Suppressor macrophage (primary cell): Measurements from ENCODE around the gene USP20.

Experiments used
- DNase-seq, 4 experiments: peaks; one replicate each; pipeline ENCODE4 v3.0.0-alpha.2; 2020 to 2022

USP20 gene

GRCh38 chr9:129875687-129876395, 40.6 kb downstream of the USP20 start:
- DNase-seq, result no peak

DNA sequence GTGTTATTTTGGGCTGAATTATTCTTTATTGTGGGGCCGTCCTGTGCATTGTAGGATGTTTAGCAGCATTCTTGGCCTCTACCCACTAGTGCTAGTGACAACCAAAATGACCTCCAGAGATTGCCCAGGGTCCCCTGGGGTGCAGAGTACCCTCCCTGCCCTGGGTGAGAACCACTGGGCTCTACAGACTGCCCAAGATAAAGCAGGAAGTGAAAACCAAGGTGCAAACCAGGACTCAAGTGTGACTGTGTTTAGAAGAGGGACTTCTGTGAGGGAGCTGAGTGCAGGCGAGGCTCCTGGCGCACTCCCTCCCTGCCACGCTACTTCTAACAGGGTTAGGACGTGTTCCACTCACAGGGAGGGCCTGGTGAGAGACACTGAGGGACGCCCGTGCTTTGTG, 41.6 kb downstream of the USP20 start:
- DNase-seq, result no peak

- DNase-seq, result no peak
These were observed 43.0 kb downstream of the USP20 start for GRCh38 chr9:129878291-129878690.

GRCh38 chr9:129879103-129879699, 43.9 kb downstream of the USP20 start:
- no peak for DNase-seq

- no peak for DNase-seq
These were observed 44.9 kb downstream of the USP20 start for GRCh38 chr9:129879991-129880653.

DNA sequence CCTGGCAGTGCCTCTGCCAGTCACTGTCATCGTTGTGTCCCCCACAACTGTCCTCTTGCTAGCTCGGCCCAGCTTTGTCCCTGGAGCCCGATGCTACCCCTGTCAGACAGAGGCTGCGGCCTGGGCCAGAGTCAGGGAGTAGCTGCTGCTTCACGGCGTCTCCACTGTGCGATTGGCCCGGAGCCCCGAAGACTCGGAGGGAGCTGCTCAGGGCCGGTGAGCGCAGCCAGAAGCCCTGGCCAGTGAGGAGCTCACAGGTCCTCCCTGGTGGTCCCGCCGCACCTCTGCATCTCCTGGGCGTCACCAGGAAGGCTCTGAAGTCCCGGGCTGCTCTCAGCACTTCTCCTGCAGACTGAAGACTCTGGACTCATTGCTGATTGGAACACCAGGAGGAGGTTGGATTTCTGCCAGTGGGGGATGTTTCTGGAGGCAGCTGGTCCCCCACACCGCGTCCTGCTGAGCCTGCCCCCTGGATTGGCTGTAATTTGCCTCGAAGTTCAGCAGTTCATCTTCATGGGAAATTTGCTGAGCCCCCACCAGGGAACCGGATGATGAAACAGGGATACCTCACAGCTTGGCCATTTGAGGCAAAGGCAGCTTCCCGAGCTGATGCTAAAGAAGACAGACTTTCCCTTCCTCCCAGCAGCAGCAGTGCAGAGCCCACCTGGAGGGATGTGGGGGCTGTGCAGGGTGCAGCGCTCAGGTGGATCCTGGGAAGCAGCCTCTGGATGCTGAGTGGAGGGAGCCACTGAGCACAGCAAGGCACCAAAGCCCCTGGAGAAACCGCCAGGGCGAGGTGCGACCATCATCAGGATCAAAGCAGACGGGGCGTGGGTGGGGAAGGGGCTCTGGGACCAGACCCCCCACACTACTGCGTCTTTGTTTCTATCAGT, 45.6 kb downstream of the USP20 start:
- no peak for DNase-seq

GRCh38 chr9:129881547-129882324, 46.5 kb downstream of the USP20 start:
- DNase-seq, result no peak

DNA sequence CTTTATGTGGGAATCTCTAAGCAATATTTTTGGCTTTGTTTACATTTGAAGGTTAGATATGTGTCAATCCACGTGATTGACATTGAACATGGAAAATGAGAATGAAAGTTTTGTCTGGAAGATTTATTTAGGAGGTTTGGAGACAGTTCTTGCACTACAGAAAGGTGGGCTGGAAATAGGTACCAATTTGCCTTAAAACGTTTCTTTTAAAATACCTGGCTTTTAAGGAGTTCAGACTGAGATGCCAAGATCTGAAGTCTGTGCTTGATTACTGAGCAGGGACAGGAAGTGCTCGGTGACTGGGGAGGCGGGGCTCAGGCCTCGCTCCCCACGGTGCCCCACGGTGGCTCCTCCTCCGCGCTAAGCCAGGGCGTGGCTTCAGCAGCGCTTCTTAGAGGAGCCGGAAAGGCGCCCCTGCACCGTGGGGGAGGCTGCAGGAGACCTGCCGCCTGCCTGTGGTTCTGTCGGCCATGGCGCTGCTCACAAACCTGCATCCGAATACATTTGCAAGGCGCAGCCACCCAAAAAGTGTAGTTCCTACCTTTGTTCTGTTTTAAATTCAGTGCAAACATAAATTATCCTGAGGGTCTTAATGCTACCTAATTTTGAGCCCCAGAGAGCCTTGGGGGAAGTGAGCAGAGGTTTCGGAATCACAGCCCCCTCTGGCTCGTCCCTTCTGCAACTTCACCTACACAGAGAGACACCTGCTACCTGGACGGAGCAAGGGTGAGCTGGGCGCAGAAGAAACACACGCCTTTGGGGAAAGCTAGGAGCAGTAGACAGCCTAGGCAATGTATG, 49.2 kb downstream of the USP20 start:
- peak; percentile 88 to 96 (median 93) for DNase-seq

GRCh38 chr9:129885018-129885669, 49.9 kb downstream of the USP20 start:
- peak; percentile 43 to 76 (median 60) for DNase-seq

GRCh38 chr9:129885670-129886106, 50.4 kb downstream of the USP20 start:
- DNase-seq, result peak; percentile 95 to 98 (median 98)

DNA sequence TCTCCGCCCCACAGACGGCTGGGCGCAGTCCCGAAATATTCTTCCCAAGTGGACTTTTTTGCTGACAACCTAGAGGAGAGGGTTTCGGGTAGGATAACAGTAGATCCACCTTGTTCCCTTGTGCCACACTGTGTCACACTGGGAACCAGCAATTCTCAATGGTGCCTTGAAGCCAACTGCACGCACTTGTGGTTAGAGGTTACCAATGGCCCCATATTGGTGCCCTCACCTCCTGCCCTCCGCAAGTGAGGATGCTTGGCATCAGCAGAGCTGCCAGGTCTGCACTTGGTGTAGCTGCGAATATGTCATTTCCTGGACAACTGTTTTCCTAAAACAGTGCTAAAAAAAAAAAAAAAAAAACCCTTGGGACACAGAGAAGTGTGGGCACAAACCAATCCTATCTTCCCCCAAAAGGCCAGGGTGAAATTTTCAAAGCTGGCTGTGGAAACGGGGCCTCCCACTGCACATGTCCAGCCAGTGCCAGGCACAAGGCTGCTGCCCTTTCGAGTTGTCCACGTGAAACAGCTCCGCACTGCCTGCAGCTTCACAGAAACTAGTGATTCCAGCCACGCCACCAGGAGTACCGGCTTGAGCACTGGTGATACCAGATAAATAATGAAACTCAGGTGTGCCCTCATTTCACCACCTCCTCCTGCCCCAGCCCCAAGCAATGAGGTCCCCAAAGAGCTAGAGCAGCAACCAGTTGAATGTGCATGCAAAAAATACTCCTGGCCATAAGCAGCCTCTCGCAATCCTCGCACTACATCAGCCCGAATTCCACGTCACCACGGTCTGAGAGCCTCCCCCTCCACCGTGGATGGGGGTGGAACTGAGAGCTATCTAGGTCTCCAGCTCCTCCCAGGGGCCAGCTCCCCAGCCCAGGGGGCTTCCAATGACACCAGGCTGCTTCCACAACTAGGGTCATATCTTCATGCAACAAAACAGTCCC, 51.2 kb downstream of the USP20 start:
- peak in 3 of 4 experiments; percentile 32 to 33 (median 33) for DNase-seq

DNA sequence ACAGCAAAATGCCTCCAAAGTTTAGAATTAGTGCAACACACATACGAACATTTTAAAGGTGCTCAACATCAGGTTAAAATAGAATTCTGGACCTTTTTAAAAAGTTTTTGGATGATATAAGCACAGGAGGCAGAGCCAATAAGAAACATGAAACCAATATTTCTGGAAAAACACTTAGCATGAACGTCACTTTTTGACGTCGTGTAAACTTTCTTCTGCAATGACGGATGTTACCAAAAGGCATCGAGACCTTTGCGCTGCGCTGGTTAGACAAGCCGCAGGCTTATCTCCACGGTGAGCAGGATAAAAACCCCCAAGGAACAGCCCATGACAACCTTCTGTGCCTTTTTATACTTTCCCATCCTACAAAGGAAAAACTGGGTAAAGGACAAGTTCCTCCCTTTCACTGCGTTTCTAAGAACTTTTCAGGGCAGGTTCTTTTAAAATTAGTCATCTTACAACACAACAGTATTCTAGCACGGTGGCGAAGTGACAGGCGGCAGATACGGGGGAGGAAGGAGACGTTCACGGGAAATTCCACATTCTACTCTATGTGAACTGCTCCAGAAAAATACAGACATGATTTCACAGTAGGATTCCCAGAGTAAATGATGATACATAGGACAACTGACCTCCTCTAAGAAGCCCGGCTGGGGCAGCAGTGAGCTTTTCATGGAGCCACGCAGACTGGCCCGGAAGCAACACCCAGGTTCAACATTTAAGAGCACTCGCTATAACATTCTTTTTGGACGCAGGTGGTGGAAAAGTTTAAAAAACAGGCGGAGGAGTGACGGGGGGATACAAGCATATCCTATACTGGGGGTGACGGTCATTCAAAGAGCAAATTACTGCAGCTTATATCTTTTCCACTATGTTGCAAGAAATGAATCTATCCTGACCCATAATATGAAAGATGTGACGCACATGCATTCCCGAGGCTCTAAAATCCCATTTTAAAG, 52.4 kb downstream of the USP20 start:
- peak; percentile 52 to 84 (median 74) for DNase-seq

GRCh38 chr9:129888293-129889121, 53.2 kb downstream of the USP20 start:
- peak; percentile 56 to 78 (median 72) for DNase-seq

- peak; percentile 25 to 66 (median 52) for DNase-seq
These were observed 54.1 kb downstream of the USP20 start for GRCh38 chr9:129889122-129889940.

- DNase-seq, result peak; percentile 60 to 80 (median 74)
These were observed 54.9 kb downstream of the USP20 start for GRCh38 chr9:129889941-129890717.
